Measurements from ENCODE around the gene ETV3. TPM values are rescaled to one million over a fixed set of nuclear protein-coding genes. Genes with fewer than 3 reads are reported as not detected.

The ETV3 gene
- total RNA-seq, 1 experiment from 2014 or later = 22.2 TPM

DNA sequence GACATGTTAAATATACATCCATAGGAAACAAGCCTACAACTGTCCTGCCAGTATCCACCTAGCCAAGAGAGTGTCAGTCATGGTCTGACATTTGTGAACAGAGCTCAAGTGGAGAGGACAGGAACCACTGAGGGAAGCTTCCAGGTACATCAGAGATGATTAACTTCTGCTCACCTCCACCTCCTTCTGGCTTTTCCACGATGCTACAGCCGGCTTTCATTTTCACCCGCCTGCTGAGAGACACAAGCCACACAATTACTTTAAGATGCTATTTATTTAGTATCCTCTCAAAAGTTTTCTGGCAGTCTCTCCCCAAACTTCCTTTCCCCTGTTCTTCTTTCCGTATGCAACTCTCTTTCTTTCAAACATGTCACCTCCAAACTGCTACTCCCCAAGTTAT lies 2.1 kb downstream of the ETV3 start:
- intact Hi-C loops (cut with micrococcal nuclease; ENCODE audit: unreplicated experiment) = loop anchor here (1.0 to 10.0 kb wide), 2 partner anchors 46 to 81 kb away; no protein-coding TSS in a partner anchor

DNA sequence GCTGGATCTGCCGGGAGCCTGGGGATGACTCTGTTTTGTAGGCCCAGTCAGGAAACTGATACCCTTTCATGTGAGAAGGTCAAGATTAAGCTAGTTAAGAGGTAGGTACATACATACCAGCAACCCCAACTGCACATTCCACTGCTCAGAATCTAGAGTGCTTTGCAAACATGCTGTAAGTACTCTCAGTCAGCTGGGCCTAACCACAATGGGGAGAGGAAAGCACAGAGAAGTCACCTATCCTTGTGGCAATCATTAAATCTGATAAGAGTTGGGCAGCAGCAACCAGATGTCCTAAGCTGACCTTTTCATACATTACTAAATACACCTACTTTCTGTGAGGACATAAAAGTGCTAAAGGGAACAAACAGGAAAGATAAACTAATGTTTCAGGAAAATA lies 2.5 kb downstream of the ETV3 start:
- TF ChIP-seq POLR2AphosphoS5 (IDR thresholded peaks at IDR 0.05; ENCODE audit: low read depth, low read length) (no peak), SIN3A (IDR thresholded peaks at IDR 0.05; ENCODE audit: borderline replicate concordance, insufficient read depth, low read depth, low read length) (no peak), TCF7L2 (IDR thresholded peaks at IDR 0.05; ENCODE audit: low read depth, low read length) (no peak)
- TF ChIP-seq, protein P1, sequence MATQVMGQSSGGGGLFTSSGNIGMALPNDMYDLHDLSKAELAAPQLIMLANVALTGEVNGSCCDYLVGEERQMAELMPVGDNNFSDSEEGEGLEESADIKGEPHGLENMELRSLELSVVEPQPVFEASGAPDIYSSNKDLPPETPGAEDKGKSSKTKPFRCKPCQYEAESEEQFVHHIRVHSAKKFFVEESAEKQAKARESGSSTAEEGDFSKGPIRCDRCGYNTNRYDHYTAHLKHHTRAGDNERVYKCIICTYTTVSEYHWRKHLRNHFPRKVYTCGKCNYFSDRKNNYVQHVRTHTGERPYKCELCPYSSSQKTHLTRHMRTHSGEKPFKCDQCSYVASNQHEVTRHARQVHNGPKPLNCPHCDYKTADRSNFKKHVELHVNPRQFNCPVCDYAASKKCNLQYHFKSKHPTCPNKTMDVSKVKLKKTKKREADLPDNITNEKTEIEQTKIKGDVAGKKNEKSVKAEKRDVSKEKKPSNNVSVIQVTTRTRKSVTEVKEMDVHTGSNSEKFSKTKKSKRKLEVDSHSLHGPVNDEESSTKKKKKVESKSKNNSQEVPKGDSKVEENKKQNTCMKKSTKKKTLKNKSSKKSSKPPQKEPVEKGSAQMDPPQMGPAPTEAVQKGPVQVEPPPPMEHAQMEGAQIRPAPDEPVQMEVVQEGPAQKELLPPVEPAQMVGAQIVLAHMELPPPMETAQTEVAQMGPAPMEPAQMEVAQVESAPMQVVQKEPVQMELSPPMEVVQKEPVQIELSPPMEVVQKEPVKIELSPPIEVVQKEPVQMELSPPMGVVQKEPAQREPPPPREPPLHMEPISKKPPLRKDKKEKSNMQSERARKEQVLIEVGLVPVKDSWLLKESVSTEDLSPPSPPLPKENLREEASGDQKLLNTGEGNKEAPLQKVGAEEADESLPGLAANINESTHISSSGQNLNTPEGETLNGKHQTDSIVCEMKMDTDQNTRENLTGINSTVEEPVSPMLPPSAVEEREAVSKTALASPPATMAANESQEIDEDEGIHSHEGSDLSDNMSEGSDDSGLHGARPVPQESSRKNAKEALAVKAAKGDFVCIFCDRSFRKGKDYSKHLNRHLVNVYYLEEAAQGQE (IDR thresholded peaks at IDR 0.05; ENCODE audit: insufficient read depth in 1 of 2, low read depth in 2 of 2, low read length in 1 of 2) = no peak
- TF ChIP-seq, protein P2, sequence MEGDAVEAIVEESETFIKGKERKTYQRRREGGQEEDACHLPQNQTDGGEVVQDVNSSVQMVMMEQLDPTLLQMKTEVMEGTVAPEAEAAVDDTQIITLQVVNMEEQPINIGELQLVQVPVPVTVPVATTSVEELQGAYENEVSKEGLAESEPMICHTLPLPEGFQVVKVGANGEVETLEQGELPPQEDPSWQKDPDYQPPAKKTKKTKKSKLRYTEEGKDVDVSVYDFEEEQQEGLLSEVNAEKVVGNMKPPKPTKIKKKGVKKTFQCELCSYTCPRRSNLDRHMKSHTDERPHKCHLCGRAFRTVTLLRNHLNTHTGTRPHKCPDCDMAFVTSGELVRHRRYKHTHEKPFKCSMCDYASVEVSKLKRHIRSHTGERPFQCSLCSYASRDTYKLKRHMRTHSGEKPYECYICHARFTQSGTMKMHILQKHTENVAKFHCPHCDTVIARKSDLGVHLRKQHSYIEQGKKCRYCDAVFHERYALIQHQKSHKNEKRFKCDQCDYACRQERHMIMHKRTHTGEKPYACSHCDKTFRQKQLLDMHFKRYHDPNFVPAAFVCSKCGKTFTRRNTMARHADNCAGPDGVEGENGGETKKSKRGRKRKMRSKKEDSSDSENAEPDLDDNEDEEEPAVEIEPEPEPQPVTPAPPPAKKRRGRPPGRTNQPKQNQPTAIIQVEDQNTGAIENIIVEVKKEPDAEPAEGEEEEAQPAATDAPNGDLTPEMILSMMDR (IDR thresholded peaks at IDR 0.05) = no peak
- ChIA-PET CTCF (interaction anchor here (1.8 kb wide), 1 partner anchor 46 kb away, joined by 8 read pairs; no protein-coding TSS in a partner anchor), POLR2A (no interaction called here)
- Histone ChIP-seq H3K27ac (ENCODE audit: low read length) (no peak overlapping the region), H3K4me1 (ENCODE audit: control insufficient read depth, insufficient read depth, low read length) (peaks cover 18% of the 10 kb centered on the region), H3K9me3 (ENCODE audit: control insufficient read depth, insufficient read depth, low read depth, low read length) (no peaks in the 10 kb centered on the region), H3K36me3 (ENCODE audit: control insufficient read depth, insufficient read depth, low read length) (peaks cover 31% of the 10 kb centered on the region), H3K4me3 (ENCODE audit: low read depth in 2 of 2, low read length in 2 of 2) (no peak overlapping the region), H3K27me3 (ENCODE audit: control insufficient read depth, insufficient read depth, low read length) (no peaks in the 10 kb centered on the region; the same call in 1 of the 2 replicates)
- intact Hi-C loops (cut with micrococcal nuclease; ENCODE audit: unreplicated experiment) (loop anchor here (1.0 to 10.0 kb wide), 2 partner anchors 45 to 81 kb away; no protein-coding TSS in a partner anchor), in situ Hi-C loops (cut with HindIII; ENCODE audit: low pct_unique_long_range_greater_than_20kb, low sequenced_read_pairs) (no loop called here)
- no peak for DNase-seq (ENCODE audit: low read depth, low spot score)
- no peak for ATAC-seq
- BruUV-seq (replicated peaks) = no TSS peak

More for the DNA sequence above, 2.1 kb downstream of the ETV3 start:
- Histone ChIP-seq H3K27me3 (ENCODE audit: control insufficient read depth, insufficient read depth, low read length) (no peaks in the 10 kb centered on the region; the same call in 1 of the 2 replicates), H3K4me3 (ENCODE audit: low read depth in 2 of 2, low read length in 2 of 2) (no peak overlapping the region), H3K36me3 (ENCODE audit: control insufficient read depth, insufficient read depth, low read length) (peaks cover 28% of the 10 kb centered on the region), H3K9me3 (ENCODE audit: control insufficient read depth, insufficient read depth, low read depth, low read length) (no peaks in the 10 kb centered on the region), H3K27ac (ENCODE audit: low read length) (no peak overlapping the region), H3K4me1 (ENCODE audit: control insufficient read depth, insufficient read depth, low read length) (peaks cover 18% of the 10 kb centered on the region)
- ChIA-PET CTCF (interaction anchor here (1.8 kb wide), 1 partner anchor 46 kb away, joined by 8 read pairs; no protein-coding TSS in a partner anchor), POLR2A (no interaction called here)
- no TSS peak for BruUV-seq (replicated peaks)
- no peak for ATAC-seq
- TF ChIP-seq, protein P1 (IDR thresholded peaks at IDR 0.05; ENCODE audit: insufficient read depth in 1 of 2, low read depth in 2 of 2, low read length in 1 of 2) = no peak
- TF ChIP-seq SIN3A (IDR thresholded peaks at IDR 0.05; ENCODE audit: borderline replicate concordance, insufficient read depth, low read depth, low read length) = no peak
- TF ChIP-seq, protein P2 (IDR thresholded peaks at IDR 0.05) = peak; percentile 33; the same call in 1 of the 2 replicates
- no peak for TF ChIP-seq POLR2AphosphoS5 (IDR thresholded peaks at IDR 0.05; ENCODE audit: low read depth, low read length)
- no peak for TF ChIP-seq TCF7L2 (IDR thresholded peaks at IDR 0.05; ENCODE audit: low read depth, low read length)
- in situ Hi-C loops (cut with HindIII; ENCODE audit: low pct_unique_long_range_greater_than_20kb, low sequenced_read_pairs) = no loop called here
- DNase-seq (ENCODE audit: low read depth, low spot score) = no peak

All from Panc1 (cell line).